ENCODE data around the gene NPW.

DNA sequence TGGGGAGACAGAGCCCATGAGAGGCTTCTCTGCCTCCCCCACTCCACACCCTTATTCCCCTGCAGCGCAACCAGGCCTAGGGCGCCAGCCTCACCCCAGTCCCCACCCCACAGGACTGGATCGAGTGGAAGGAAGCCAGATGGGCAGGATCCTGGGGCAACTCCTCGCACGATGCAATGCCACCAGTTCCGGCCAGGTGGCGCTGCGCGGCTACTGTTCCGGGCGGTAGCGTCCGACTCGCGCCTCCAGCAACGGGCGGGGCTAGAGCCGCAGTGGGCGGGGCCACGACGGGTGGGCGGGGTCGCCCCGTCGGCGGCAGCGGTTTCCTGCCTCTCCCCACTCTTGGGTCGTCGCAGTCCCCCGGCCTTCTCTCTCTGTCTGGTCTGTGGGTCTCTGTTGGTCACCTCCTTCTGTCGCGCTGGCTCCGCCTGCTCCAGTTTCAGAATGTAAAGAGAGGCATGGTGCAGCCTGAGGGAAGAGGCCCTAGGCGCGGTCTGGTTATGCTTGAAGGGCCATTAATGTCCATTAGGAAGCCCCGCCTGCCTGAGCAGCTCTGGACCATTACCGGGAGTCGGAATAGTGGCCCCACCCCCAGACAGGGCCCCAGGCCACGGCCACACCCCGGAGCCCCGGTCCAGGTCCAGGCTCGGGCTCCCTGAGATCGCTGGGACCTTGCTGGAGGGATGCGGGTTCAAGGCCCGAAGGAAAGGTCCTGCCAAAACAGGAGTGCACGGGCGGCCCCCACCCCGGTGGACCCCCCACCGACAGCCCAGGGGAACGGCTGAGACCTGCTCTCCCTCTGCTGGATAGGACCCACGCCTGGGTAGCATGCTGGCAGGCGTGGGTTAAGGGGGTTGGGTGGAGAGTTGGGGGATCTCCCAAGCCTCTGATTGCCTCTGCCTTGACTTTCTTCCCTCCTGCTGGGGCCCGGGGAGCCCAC, 3.8 kb downstream of the NPW start:
- no peak; the same call in 1 of the 2 replicates for TF ChIP-seq POLR2A (IDR thresholded peaks at IDR 0.05; ENCODE audit: low read depth, low read length)
- TF ChIP-seq POLR2AphosphoS5 (IDR thresholded peaks at IDR 0.05; ENCODE audit: low read depth, low read length): no peak
